Osteocyte (in vitro differentiated cells): ENCODE results near the gene TUT1. TPM values are rescaled to one million over a fixed set of nuclear protein-coding genes. Genes with fewer than 3 reads are reported as not detected.

ENCODE experiments used
- DNase-seq: peaks from one replicate; pipeline ENCODE4 v3.0.0; 2021; ENCODE audit warnings: mixed read lengths; ENCODE audit not compliant: unreplicated experiment; ENCODE audit errors: extremely low spot score
- H3K27ac Mint-ChIP-seq: one replicate; pipeline ENCODE4 v1.8.0; 2021; ENCODE audit warnings: mild to moderate bottlenecking, mixed read lengths; ENCODE audit not compliant: unreplicated experiment
- H3K27me3 Mint-ChIP-seq: one replicate; pipeline ENCODE4 v1.8.0; 2021; ENCODE audit warnings: mixed read lengths; ENCODE audit not compliant: unreplicated experiment
- H3K36me3 Mint-ChIP-seq: one replicate; pipeline ENCODE4 v1.8.0; 2021; ENCODE audit warnings: mixed read lengths; ENCODE audit not compliant: unreplicated experiment
- H3K4me1 Mint-ChIP-seq: one replicate; pipeline ENCODE4 v1.8.0; 2021; ENCODE audit warnings: mixed read lengths; ENCODE audit not compliant: unreplicated experiment
- H3K4me3 Mint-ChIP-seq: one replicate; pipeline ENCODE4 v1.8.0; 2021; ENCODE audit warnings: mild to moderate bottlenecking, moderate library complexity, mixed read lengths; ENCODE audit not compliant: unreplicated experiment
- H3K9me3 Mint-ChIP-seq: one replicate; pipeline ENCODE4 v1.8.0; 2021; ENCODE audit warnings: mixed read lengths; ENCODE audit not compliant: unreplicated experiment
- CTCF ChIP-seq: fragments of 200-600 bp; sonication (generic); IDR thresholded peaks from 2 replicates; pipeline ENCODE4 v1.5.0; 2021; ENCODE audit warnings: antibody characterized with exemption, mild to moderate bottlenecking, moderate library complexity
- total RNA-seq: library from RNA; stranded (reverse); gene quantifications from 2 replicates; pipeline ENCODE4 v1.2.1, GENCODE V29; 2021

Gene TUT1
- total RNA-seq, 1 donor from 2014 or later = 12.7 TPM

- H3K27ac Mint-ChIP-seq = peak overlapping the region; percentile 68
- no peak for TF ChIP-seq CTCF
- H3K4me1 Mint-ChIP-seq = peaks cover 19% of the 10 kb centered on the region
- H3K9me3 Mint-ChIP-seq = no peaks in the 10 kb centered on the region
- DNase-seq = no peak
- H3K4me3 Mint-ChIP-seq = no peak overlapping the region
- H3K36me3 Mint-ChIP-seq = peaks cover 2% of the 10 kb centered on the region
- H3K27me3 Mint-ChIP-seq = no peaks in the 10 kb centered on the region
These were observed 22.0 kb upstream of the TUT1 start for GRCh38 chr11:62613291-62613778.

GRCh38 chr11:62612366-62613290 lies 21.3 kb upstream of the TUT1 start, which contains the start of the genes EML3 and ROM1:
Gene EML3, minus strand, starts transcription at chr11:62612775. Its CDS starts 318 bp downstream, at chr11:62612457.
Gene ROM1, plus strand, starts transcription at chr11:62613257. Its CDS starts 25 bp downstream, at chr11:62613282.
- peaks cover 19% of the 10 kb centered on the region for H3K4me1 Mint-ChIP-seq
- H3K27me3 Mint-ChIP-seq = no peaks in the 10 kb centered on the region
- H3K27ac Mint-ChIP-seq = peak within 1 kb of the TSS; percentile 97
- no peaks in the 10 kb centered on the region for H3K9me3 Mint-ChIP-seq
- peak; percentile 94 for DNase-seq
- peak within 1 kb of the TSS; percentile 93 for H3K4me3 Mint-ChIP-seq
- H3K36me3 Mint-ChIP-seq = peaks cover 5% of the 10 kb centered on the region
- no peak for TF ChIP-seq CTCF

GRCh38 chr11:62611705-62612365 lies 20.5 kb upstream of the TUT1 start:
- no peak for DNase-seq
- Mint-ChIP-seq H3K4me1 (peaks cover 19% of the 10 kb centered on the region), H3K27ac (peak overlapping the region; percentile 97), H3K4me3 (peak overlapping the region; percentile 93), H3K36me3 (peaks cover 9% of the 10 kb centered on the region), H3K27me3 (no peaks in the 10 kb centered on the region), H3K9me3 (no peaks in the 10 kb centered on the region)
- TF ChIP-seq CTCF = no peak

- no peak for TF ChIP-seq CTCF
- DNase-seq = no peak
- H3K36me3 Mint-ChIP-seq = peaks cover 10% of the 10 kb centered on the region
- peak overlapping the region; percentile 97 for H3K27ac Mint-ChIP-seq
- peaks cover 19% of the 10 kb centered on the region for H3K4me1 Mint-ChIP-seq
- H3K9me3 Mint-ChIP-seq = no peaks in the 10 kb centered on the region
- no peaks in the 10 kb centered on the region for H3K27me3 Mint-ChIP-seq
- H3K4me3 Mint-ChIP-seq = peak overlapping the region; percentile 93
These were observed 19.7 kb upstream of the TUT1 start for GRCh38 chr11:62610814-62611704.
